ENCODE results near the gene CLCN6. TPM values are rescaled to one million over a fixed set of nuclear protein-coding genes. Genes with fewer than 3 reads are reported as not detected.

Gene CLCN6
- total RNA-seq, 1 donor from 2014 or later, result 29.2 TPM

- ATAC-seq, result no peak
- Histone ChIP-seq H3K36me3 (no peaks in the 10 kb centered on the region), H3K4me3 (no peak overlapping the region), H3K4me1 (no peaks in the 10 kb centered on the region), H3K27ac (no peak overlapping the region), H3K27me3 (ENCODE audit: low read depth) (peaks cover 20% of the 10 kb centered on the region), H3K9me3 (no peaks in the 10 kb centered on the region)
- intact Hi-C loops (cut with DNase I), result no loop called here
- no peak for TF ChIP-seq CTCF (IDR thresholded peaks at IDR 0.05)
- DNase-seq, result no peak
Observed at GRCh38 chr1:11891433-11892186, 85.6 kb downstream of the CLCN6 start.

Other genes starting within 250 kb of the CLCN6 start
- gene FBXO2, start 151.8 kb upstream of the CLCN6 start, total RNA-seq, result 13.4 TPM
- gene FBXO44, start 151.3 kb upstream of the CLCN6 start, total RNA-seq, result 18.4 TPM
- gene FBXO6, start 142.0 kb upstream of the CLCN6 start, total RNA-seq, result 21.2 TPM
- 20.8 TPM for gene MAD2L2, start 125.0 kb upstream of the CLCN6 start, total RNA-seq
- gene DRAXIN, start 114.5 kb upstream of the CLCN6 start, total RNA-seq, result 0.24 TPM
- gene AGTRAP, start 70.1 kb upstream of the CLCN6 start, total RNA-seq, result 64.5 TPM
- gene C1orf167, start 44.0 kb upstream of the CLCN6 start, total RNA-seq, result 2.2 TPM
- 45.4 TPM for gene MTHFR, start 227 bp upstream of the CLCN6 start, total RNA-seq
- gene NPPA, start 41.6 kb downstream of the CLCN6 start, total RNA-seq, result 2.6 TPM
- gene NPPB, start 52.8 kb downstream of the CLCN6 start, total RNA-seq, result not detected
- gene KIAA2013, start 120.2 kb downstream of the CLCN6 start, total RNA-seq, result 46.8 TPM
- 84.5 TPM for gene PLOD1, start 128.5 kb downstream of the CLCN6 start, total RNA-seq
- 72.2 TPM for gene MFN2, start 174.3 kb downstream of the CLCN6 start, total RNA-seq
- gene MIIP, start 213.3 kb downstream of the CLCN6 start, total RNA-seq, result 39.3 TPM

Data from lower lobe of right lung (tissue), 2 donors.